Activated CD4-positive, alpha-beta T cell treated with anti-CD3 and anti-CD28 coated beads, Interleukin-2, Interleukin-4, amounts not matched to agents 100 ng/mL and 50 ng/mL, durations not matched to agents 16 hours and 8 hours (primary cell): ENCODE measurements around the gene OR2AG2.

ENCODE experiments used
- DNase-seq: peaks from one replicate; pipeline ENCODE4 v3.0.0-alpha.2; 2020; ENCODE audit warnings: low spot score

The OR2AG2 gene

DNA sequence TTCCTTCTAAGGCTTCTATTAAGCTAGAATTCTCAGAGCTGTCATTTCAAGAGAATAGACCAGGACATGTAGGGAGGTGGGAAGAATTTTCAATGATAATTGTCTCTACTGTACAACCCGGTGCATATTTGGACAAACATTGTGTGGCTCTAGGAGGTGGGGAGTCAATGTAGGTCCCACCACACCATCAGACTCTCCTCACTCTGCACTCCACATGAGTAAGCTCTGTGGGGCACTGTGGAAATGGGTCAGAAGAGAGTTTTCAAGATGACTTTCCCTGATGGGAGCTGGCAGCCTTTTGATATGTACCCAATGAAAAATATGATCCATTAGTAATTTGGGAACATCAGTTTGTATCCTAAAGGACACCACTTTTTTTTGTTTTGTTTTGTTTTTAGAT lies 33.2 kb downstream of the OR2AG2 start:
- DNase-seq = no peak

DNA sequence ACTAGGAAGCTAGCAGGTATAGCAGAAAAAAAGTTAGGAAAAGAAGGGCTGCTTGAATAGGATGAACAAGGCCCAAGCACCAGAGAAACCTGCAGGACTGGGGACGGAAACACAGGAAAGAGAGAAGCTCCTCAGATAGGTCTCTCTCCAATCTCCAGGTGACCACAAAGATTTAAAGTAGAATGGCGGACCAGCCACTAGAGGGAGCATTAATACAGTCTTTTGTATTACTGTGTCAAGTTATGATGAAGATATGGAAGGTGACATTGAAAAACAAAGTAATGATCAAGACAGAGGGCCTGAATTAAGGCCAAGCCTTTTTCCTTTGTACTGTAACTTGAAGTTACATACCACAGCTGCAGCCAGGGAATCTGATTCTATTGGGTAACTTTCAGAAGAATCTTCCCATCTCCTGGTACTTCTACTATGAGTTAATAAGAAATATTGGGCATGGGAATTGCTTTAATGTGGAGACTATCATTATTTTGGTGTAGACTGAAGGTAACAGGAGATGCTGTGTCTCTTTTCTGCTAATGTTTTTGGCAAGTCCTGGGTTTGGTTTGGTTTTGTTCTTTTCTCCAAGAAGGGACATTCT lies 33.8 kb downstream of the OR2AG2 start:
- peak; percentile 82 for DNase-seq

DNA sequence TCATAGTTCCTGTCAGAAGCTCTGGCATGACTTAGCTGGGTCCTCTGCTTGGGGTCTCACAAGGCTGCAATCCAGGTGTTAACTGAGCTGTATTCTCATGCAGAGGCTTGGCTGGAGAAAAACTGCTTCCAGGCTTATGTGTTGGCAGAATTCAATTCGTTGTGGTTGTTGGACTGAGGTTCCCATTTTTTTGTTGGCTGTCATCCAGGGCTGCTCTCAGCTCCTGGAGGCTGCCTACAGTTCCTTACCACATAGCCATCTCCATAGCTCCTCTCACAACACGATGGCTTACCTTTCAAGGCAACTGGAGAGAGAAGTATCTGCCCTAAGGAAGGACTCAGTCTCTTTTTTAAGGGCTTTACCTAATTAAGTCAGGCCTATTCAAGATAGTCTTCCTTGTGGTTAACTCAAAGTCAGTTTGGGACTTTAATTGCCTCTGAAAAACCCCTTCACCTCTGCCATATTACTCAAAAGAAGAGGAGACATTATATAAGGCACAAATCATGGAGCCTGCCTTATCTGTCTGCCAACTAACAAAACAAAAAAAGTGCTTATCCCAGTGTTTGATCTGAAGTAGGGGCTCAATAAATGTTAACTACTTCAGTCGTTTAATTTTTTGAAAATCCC lies 35.2 kb downstream of the OR2AG2 start:
- peak; percentile 51 for DNase-seq

DNA sequence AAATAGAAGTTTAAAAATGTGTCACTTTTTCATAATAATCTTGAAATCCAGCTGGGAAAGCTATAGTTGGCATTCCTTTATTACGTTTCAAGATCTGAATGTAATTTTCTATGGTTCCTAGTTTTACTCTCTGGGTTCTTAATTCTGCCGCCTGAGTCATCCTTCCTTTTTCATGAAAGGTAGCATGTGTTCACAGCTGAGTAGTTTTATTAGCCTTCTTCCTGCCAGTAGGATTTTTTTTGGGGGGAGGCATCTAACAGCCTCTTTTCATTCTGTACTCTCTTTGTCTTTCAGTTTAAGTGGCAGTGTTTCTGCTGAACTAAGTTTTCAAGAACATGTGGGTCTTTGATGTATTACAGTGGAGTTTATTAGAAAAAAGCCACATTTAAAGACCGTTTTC lies 36.5 kb downstream of the OR2AG2 start:
- peak; percentile 49 for DNase-seq

DNA sequence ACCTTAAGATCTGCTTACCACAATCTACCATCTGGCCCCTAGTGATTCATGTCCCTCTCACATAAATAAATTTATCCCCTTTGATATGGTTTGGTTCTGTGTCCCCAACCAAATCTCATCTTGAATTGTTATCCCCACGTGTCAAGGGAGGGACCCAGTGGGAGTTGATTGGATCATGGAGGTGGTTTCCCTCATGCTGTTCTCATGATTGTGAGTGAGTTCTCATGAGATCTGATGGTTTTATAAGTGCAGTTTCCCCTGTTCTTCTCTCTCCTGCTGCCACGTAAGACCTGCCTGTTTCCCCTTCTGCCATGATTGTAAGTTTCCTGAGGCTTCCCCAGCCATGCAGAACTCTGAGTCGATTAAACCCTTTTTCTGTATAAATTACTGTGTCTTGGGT lies 37.2 kb downstream of the OR2AG2 start:
- DNase-seq = no peak

DNA sequence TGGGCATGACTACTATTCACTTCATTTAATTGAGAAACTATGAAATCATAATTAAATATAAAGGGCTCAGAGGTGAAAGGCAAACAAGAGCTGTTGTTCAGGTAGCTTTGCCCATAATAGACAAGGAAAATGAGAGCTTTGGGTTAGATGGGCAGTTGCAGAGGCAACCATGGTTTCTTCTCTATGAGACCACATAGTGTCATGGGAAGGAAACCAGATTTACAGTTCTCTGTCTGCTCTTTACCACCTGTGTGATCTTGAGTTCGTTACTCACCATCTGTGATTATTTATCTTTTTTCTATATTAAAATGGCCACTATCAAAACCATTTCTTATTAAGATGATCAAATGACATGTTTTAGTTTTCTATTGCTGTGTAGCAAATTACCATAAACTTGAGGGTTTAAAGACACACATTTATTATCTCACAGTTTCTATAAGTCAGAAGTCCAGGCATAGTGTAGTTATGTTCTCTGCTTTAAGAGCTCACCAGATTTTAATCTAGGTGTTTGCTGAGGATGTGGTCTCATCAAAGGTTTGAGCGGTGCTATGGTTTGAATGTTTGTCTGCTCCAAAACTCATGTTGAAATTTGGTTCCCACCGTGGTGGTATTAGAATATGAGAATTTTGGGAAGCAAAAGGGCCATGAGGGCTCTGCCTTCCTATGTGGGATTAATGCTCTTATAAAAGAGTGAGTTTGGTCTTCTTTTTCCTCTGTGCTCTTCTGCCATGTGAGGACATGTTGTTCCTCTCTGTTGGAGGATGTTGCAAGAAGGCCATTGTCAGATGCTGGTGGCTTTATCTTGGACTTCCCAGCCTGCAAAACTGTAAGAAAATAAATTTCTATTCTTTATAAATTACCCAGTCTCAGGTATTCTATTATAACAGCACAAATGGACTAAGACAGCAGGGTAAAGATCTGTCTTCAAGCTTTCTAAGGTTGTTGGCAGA lies 38.2 kb downstream of the OR2AG2 start:
- no peak for DNase-seq

DNA sequence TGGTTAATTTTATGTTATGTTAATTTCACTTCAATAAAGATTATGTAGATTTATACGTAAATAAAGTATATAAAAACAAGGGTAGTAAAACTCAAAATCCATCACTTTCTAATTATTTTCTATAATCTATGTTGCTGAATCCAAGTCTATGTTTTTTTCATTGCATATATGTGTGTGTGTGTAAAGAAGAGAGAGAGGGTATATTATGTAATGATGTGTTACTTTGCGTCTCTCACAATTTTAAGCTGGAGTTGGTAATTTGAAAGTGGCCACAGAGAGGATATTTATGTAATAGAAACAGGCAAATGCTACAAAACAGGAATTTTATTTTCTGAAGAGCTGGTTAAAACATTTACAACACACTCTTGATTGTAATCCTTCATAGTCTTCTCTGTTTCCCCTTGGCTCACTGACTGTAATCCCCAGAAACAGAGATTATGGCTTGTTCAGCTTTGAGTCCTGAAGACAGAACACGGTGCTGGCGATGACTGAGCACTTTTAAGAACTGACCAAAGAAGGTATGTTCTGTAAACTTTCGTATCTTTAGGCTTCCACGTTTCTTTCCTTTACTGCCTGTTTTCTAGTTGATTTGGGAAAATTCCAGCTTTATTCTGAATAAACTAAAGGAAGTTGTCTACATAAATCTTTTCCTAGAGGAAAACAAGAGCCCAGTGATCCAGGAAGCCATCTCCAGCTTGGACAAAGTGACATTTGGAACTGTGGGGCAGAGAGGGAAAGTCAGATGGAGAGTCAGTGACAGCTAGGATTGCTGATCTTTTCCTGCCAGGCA lies 43.6 kb downstream of the OR2AG2 start:
- no peak for DNase-seq

DNA sequence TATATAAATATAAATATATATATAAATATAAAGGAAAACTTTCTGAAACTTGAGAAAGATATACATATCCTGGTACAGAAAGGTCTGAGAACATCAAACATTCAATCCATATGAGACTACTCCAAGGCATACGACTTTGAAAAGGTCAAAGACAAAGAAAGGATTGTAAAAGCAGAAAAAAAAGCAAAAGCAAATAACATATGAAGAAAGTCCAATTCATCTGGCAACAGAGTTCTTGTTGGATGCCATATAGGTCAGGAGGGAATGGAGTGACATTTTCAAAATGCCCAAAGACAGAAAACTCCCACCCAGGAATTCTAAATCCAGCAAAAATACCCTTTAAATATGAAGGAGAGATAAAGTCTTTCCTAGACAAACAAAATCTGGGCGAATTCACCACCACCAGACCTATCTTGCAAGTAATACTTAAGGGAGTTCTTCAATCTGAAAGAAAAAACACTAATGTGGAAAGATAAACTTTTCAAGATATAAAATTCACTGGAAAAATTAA lies 46.3 kb downstream of the OR2AG2 start:
- DNase-seq = no peak

DNA sequence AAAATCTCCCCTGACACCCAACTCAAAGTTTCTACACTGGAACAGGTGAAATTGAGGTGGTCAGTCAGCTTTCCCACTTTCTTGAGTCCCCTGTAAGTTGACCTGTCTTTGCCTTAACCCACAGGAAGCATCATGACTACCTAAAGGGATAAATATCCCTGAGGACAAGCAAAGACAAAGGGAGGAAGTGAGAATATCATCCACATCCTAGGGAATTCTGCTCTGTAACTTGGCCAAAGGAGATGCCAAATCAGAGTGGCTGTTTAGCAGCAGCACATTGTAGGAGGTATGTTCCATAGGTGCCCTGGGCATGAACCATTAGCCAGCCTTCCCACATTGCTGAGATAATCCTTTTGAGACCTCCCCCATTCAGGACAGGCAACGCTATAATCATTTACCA lies 47.8 kb downstream of the OR2AG2 start:
- DNase-seq = no peak

DNA sequence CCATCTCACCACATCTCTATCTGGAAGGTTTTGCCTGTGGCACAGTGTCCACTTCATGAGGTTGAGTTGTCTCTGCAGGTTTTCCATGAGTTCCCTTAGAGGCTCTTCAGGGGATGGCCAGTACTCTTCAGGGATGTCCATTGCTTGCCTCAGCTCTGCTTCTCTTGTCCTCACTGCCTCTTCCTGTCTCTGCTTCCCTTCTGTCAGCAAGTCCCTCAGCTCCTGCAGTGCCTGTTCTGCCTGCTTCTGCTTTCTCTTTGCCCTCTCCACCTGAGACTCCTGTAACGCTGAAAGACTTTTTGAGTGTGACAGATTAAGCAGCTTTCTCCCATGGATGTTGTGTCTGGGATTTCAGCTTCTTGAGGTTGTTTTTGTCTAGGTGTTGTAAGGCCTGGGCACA lies 50.4 kb downstream of the OR2AG2 start:
- DNase-seq = no peak

DNA sequence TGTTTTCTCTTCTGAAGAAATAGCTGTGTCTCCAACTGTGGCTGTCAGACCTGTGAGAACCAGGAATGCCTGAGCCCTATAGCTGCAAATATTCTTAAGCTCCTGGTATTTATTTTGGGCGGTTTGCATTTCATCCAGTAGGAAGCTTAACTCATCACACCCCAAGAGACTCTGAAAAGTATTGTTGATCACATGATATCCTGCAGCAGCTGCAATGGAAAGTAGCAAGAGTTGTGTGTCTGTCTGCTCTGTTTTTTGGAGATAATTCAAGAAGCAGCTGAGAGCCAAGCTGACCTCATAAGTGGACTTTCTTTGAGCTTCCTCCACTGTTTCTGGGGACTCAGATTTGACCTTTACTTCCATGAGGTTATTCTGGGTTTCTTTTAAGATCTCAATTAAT lies 52.2 kb downstream of the OR2AG2 start:
- DNase-seq = no peak

DNA sequence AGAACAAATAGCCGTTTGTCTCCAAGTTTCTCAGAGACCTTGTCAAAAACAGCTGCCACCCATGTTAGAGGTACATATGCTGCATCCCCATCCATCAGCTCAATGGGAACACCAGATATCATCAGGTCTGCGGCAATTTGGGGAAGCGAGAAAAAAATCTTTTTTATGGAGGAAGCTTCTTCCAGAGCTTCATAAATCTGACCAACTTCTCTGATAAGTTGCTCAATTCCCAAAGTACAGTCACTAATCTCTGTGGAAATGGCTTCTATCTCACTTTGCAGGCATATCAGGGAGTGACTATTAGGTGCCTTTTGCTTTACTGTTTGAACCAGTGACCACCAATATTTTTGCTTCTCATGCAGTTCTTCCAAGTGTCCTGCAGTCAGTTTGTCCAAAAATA lies 54.4 kb downstream of the OR2AG2 start:
- no peak for DNase-seq
